ENCODE results near the gene SCN3A.

DNA sequence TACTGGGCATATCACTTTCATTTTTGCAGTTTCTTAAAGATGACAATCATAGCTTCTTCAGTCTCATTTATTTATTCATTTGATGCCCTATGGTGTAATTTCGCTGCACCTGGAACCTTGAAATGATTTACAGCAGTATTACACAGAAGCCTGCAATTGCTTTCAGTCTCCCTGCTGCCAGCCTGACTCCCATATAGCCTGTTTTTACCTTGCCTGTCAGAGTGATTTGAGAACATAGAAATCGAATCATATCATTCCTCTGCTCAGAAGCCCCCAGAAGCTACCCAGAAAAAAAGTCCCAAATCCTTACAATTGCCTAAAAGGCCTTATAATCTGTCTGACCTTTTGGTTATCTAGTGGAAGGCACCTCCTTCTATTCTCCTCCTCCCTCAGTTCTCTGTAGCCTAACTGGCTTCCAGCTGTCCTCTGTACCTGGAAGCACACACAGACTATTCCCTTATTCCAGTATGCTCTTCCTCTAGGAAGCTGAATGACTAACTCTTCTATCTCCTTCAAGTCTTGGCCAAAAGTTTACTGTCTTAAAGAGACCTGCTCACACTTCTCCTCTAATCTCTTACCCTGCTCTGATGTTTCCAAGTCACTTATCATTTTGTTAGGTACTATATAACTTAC, 12.6 kb downstream of the SCN3A start:
- TF ChIP-seq, protein P1, sequence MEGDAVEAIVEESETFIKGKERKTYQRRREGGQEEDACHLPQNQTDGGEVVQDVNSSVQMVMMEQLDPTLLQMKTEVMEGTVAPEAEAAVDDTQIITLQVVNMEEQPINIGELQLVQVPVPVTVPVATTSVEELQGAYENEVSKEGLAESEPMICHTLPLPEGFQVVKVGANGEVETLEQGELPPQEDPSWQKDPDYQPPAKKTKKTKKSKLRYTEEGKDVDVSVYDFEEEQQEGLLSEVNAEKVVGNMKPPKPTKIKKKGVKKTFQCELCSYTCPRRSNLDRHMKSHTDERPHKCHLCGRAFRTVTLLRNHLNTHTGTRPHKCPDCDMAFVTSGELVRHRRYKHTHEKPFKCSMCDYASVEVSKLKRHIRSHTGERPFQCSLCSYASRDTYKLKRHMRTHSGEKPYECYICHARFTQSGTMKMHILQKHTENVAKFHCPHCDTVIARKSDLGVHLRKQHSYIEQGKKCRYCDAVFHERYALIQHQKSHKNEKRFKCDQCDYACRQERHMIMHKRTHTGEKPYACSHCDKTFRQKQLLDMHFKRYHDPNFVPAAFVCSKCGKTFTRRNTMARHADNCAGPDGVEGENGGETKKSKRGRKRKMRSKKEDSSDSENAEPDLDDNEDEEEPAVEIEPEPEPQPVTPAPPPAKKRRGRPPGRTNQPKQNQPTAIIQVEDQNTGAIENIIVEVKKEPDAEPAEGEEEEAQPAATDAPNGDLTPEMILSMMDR (IDR thresholded peaks at IDR 0.05; ENCODE audit: poor library complexity, severe bottlenecking), result no peak
- TF ChIP-seq EP300 (conservative IDR thresholded peaks at IDR 0.05; ENCODE audit: poor library complexity, severe bottlenecking) (no peak), POLR2AphosphoS5 (IDR thresholded peaks at IDR 0.05) (no peak), TAF1 (IDR thresholded peaks at IDR 0.05; ENCODE audit: low read depth) (no peak), MXI1 (conservative IDR thresholded peaks at IDR 0.05; ENCODE audit: poor library complexity, severe bottlenecking) (no peak), EZH2 (IDR thresholded peaks at IDR 0.05; ENCODE audit: borderline replicate concordance, insufficient read depth, low read length, poor library complexity, severe bottlenecking) (no peak), RAD21 (conservative IDR thresholded peaks at IDR 0.05) (no peak), SMC3 (conservative IDR thresholded peaks at IDR 0.05; ENCODE audit: poor library complexity) (no peak)
- TF ChIP-seq, protein P2, sequence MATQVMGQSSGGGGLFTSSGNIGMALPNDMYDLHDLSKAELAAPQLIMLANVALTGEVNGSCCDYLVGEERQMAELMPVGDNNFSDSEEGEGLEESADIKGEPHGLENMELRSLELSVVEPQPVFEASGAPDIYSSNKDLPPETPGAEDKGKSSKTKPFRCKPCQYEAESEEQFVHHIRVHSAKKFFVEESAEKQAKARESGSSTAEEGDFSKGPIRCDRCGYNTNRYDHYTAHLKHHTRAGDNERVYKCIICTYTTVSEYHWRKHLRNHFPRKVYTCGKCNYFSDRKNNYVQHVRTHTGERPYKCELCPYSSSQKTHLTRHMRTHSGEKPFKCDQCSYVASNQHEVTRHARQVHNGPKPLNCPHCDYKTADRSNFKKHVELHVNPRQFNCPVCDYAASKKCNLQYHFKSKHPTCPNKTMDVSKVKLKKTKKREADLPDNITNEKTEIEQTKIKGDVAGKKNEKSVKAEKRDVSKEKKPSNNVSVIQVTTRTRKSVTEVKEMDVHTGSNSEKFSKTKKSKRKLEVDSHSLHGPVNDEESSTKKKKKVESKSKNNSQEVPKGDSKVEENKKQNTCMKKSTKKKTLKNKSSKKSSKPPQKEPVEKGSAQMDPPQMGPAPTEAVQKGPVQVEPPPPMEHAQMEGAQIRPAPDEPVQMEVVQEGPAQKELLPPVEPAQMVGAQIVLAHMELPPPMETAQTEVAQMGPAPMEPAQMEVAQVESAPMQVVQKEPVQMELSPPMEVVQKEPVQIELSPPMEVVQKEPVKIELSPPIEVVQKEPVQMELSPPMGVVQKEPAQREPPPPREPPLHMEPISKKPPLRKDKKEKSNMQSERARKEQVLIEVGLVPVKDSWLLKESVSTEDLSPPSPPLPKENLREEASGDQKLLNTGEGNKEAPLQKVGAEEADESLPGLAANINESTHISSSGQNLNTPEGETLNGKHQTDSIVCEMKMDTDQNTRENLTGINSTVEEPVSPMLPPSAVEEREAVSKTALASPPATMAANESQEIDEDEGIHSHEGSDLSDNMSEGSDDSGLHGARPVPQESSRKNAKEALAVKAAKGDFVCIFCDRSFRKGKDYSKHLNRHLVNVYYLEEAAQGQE (IDR thresholded peaks at IDR 0.05; ENCODE audit: borderline replicate concordance), result no peak

Measured in neural cell (in vitro differentiated cells).